Left ventricle myocardium inferior (tissue), 1 donor: ENCODE results near the gene TANC1. TPM values are rescaled to one million over a fixed set of nuclear protein-coding genes. Genes with fewer than 3 reads are reported as not detected.
A peak's percentile ranks its signal among the peaks of the same experiment; 100 is the strongest.

Experiments used
- DNase-seq: peaks from one replicate; pipeline ENCODE4 v3.0.0-alpha.2; 2020
- H3K27ac ChIP-seq: fragments of 200-600 bp; replicated peaks from 2 replicates; pipeline ENCODE4 v1.8.0; 2021
- H3K27me3 ChIP-seq: fragments of 200-600 bp; 2 replicates; pipeline ENCODE4 v1.8.0; 2021; ENCODE audit warnings: low read depth
- H3K36me3 ChIP-seq: fragments of 200-600 bp; 2 replicates; pipeline ENCODE4 v1.8.0; 2021
- H3K4me1 ChIP-seq: fragments of 200-600 bp; 2 replicates; pipeline ENCODE4 v1.8.0; 2021
- H3K4me3 ChIP-seq: fragments of 200-600 bp; 2 replicates; pipeline ENCODE4 v1.8.0; 2021; ENCODE audit warnings: mild to moderate bottlenecking, moderate library complexity
- H3K9me3 ChIP-seq: fragments of 200-600 bp; replicated peaks from 2 replicates; pipeline ENCODE4 v1.8.0; 2021
- intact Hi-C: fragments of 100-400 bp; cut with micrococcal nuclease; formaldehyde crosslinking; loops from one replicate; pipeline ENCODE4 v1.11.0; 2022
- total RNA-seq: library from RNA; stranded (reverse); fragmentation: NEBNext Ultra II Directional; extraction: Animal tissue kit (Norgen Biotek cat#: 25700); gene quantifications from one replicate; pipeline ENCODE4 v1.2.1, GENCODE V29; 2021
- TF ChIP-seq, protein P1 (sequence below): fragments of 200-600 bp; IDR thresholded peaks from 2 replicates; pipeline ENCODE4 v1.8.0; 2021; ENCODE audit warnings: antibody characterized with exemption, mild to moderate bottlenecking, borderline replicate concordance
- donor health status: DM: no; HTN: yes; CAD: no; lungs with severe emphysema.

TANC1 gene
- total RNA-seq, 1 donor from 2014 or later: 59.7 TPM

DNA sequence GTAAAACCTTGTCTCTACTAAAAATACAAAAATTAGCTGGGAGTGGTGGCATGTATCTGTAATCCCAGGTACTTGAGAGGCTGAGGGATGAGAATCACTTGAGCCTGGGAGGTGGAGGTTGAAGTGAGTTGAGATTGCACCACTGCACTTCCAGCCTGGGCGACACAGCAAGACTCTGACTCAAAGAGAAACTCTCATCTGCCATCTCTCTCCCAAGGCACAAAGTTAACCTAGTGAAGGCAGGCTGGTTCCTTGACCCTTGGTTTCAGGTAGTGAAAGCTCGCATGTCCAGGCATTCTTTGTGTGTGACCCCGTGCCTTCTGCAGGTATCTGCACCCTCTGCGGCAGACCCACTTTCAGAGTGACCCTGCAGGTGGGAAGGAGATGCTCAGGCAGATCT is 218.0 kb downstream of the TANC1 start:
- no peak for DNase-seq
- TF ChIP-seq, protein P1, sequence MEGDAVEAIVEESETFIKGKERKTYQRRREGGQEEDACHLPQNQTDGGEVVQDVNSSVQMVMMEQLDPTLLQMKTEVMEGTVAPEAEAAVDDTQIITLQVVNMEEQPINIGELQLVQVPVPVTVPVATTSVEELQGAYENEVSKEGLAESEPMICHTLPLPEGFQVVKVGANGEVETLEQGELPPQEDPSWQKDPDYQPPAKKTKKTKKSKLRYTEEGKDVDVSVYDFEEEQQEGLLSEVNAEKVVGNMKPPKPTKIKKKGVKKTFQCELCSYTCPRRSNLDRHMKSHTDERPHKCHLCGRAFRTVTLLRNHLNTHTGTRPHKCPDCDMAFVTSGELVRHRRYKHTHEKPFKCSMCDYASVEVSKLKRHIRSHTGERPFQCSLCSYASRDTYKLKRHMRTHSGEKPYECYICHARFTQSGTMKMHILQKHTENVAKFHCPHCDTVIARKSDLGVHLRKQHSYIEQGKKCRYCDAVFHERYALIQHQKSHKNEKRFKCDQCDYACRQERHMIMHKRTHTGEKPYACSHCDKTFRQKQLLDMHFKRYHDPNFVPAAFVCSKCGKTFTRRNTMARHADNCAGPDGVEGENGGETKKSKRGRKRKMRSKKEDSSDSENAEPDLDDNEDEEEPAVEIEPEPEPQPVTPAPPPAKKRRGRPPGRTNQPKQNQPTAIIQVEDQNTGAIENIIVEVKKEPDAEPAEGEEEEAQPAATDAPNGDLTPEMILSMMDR: no peak
- Histone ChIP-seq H3K27ac (peak overlapping the region; percentile 81), H3K36me3 (peaks cover 55% of the 10 kb centered on the region), H3K9me3 (no peaks in the 10 kb centered on the region), H3K27me3 (no peaks in the 10 kb centered on the region), H3K4me1 (peaks cover 88% of the 10 kb centered on the region), H3K4me3 (no peak overlapping the region)
- intact Hi-C loops: no loop called here

DNA sequence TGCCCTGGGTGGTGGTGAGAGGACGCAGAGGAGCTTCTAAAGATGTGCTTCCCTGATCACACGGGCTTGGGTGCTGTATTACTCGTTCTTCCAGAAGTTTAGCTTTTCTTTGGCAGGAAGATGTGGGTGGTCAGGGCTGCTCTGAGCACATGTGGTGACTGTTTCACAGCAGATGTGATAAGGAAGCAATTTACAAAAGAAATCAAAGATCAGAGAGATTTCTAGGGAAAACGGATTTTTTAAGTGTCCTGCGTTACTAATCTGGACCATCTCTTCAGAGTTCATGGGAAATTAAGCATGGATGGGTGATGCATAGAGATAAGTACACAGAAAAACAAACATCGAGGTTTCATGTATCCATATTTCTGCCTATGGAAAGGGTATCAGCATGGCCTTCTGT is 218.7 kb downstream of the TANC1 start:
- H3K4me3 ChIP-seq: no peak overlapping the region
- intact Hi-C loops: no loop called here
- H3K27ac ChIP-seq: peak overlapping the region; percentile 81
- no peaks in the 10 kb centered on the region for H3K27me3 ChIP-seq
- H3K4me1 ChIP-seq: peaks cover 86% of the 10 kb centered on the region
- TF ChIP-seq, protein P1: no peak
- no peak for DNase-seq
- H3K36me3 ChIP-seq: peaks cover 59% of the 10 kb centered on the region
- no peaks in the 10 kb centered on the region for H3K9me3 ChIP-seq

DNA sequence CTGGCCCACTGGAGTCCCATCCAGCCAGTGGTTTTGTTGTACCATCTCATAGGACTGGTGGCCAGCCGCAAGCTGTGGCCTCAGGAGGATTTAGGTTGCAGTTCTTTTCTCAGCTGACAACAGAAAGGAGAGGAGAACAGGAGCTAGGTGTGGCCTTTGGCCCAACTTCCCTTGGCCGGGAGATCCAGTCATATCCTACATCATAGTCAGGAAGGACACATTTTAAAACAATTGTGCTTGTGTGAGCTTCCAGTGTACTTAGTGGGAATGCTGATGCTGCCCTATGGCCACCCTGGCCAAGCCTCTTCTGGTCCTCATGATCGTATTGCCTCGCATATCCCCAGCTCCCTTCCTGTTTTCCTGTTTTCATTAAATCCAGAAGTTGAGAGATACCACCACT is 220.0 kb downstream of the TANC1 start:
- Histone ChIP-seq H3K27me3 (no peaks in the 10 kb centered on the region), H3K4me1 (peaks cover 73% of the 10 kb centered on the region), H3K36me3 (peaks cover 64% of the 10 kb centered on the region), H3K27ac (peak overlapping the region; percentile 81), H3K4me3 (no peak overlapping the region), H3K9me3 (no peaks in the 10 kb centered on the region)
- TF ChIP-seq, protein P1: no peak
- intact Hi-C loops: no loop called here
- DNase-seq: no peak

DNA sequence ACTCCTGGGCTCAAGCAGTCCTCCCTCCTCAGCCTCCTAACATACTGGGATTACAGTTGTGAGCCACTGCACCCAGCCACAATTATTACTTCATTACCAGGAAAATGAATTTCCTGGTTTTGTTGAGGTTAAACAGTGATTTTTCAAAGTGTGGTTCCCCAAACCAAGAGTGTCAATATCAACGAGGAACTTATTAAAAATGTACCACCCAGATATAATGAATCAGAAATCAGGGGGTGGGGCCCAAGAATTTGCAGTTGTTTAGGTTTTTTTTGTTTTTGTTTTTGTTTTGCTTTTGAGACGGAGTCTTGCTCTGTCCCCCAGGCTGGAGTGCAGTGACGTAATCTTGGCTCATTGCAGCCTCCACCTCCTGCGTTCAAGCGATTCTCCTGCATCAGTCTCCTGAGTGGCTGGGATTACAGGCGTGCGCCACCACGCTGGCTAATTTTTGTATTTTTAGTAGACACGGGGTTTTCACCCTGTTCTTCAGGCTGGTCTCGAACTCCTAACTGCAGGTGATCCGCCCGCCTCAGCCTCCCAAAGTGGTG is 224.0 kb downstream of the TANC1 start:
- Histone ChIP-seq H3K27me3 (no peaks in the 10 kb centered on the region), H3K4me1 (peaks cover 77% of the 10 kb centered on the region), H3K4me3 (no peak overlapping the region), H3K27ac (peak overlapping the region; percentile 81), H3K36me3 (peaks cover 69% of the 10 kb centered on the region), H3K9me3 (no peaks in the 10 kb centered on the region)
- TF ChIP-seq, protein P1: no peak
- no peak for DNase-seq
- intact Hi-C loops: no loop called here

DNA sequence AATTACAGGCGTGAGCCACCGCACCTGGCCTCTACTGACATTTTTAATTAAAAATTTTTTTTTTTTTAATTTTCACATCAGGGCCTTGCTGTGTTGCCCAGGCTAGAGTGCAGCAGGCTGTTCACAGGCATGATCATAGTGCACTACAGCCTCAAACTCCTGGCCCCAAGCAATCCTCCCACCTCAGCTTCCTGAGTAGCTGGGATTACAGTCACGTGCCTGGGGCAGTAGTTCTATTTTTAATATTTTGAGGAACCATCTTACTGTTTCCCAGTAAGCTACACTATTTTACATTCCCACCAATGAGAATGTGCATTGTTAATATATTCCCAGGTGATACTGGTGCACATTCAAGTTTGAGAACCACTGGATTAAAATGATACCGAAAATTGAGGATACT is 225.4 kb downstream of the TANC1 start:
- TF ChIP-seq, protein P1: no peak
- H3K4me3 ChIP-seq: no peak overlapping the region
- peak overlapping the region; percentile 74 for H3K27ac ChIP-seq
- no peak for DNase-seq
- H3K4me1 ChIP-seq: peaks cover 69% of the 10 kb centered on the region
- H3K36me3 ChIP-seq: peaks cover 72% of the 10 kb centered on the region
- H3K27me3 ChIP-seq: no peaks in the 10 kb centered on the region
- H3K9me3 ChIP-seq: no peaks in the 10 kb centered on the region
- intact Hi-C loops: no loop called here

DNA sequence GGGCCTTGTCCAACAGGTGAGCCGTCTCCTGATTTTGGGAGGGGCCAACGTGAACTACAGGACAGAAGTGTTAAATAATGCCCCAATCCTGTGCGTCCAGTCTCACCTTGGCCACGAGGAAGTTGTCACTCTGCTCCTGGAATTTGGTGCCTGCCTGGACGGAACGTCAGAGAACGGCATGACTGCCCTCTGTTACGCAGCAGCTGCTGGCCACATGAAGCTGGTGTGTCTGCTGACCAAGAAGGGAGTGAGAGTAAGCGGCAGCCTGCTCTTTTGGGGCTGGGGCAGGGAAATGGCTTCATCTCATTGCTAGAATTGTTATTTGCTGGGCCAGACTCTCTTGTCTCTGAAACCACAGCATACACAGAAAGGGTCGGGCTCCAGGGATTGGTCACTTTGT is 225.8 kb downstream of the TANC1 start:
- no peak overlapping the region for H3K4me3 ChIP-seq
- H3K27ac ChIP-seq: peak overlapping the region; percentile 74
- no peak for DNase-seq
- H3K9me3 ChIP-seq: no peaks in the 10 kb centered on the region
- H3K4me1 ChIP-seq: peaks cover 69% of the 10 kb centered on the region
- H3K36me3 ChIP-seq: peaks cover 74% of the 10 kb centered on the region
- TF ChIP-seq, protein P1: no peak
- intact Hi-C loops: no loop called here
- no peaks in the 10 kb centered on the region for H3K27me3 ChIP-seq
